ENCODE measurements around the gene SH3D19.

Gene SH3D19

GRCh38 chr4:151202381-151202780, 123.0 kb downstream of the SH3D19 start:
- no CpG with 5 or more reads among the region's 2 CpGs for WGBS (ENCODE audit: extremely low coverage, insufficient coverage, insufficient read length)
- Histone ChIP-seq H3K9ac (ENCODE audit: low read length) (no peak overlapping the region), H3K4ac (ENCODE audit: low read depth, low read length) (no peak overlapping the region), H2BK12ac (ENCODE audit: low read length) (no peak overlapping the region), H3K4me3 (ENCODE audit: low read depth, low read length) (no peak overlapping the region), H3K14ac (ENCODE audit: low read length) (no peak overlapping the region), H2AFZ (ENCODE audit: insufficient read depth, low read length, poor library complexity) (no peak overlapping the region), H3K23ac (ENCODE audit: low read length) (no peak overlapping the region), H3K36me3 (ENCODE audit: control insufficient read depth in 1 of 2, insufficient read depth in 2 of 2, low read length in 2 of 2) (no peaks in the 10 kb centered on the region), H4K12ac (ENCODE audit: low read depth, low read length) (no peak overlapping the region), H3K4me2 (ENCODE audit: low read length) (no peak overlapping the region), H2BK5ac (ENCODE audit: low read depth, low read length, poor library complexity) (no peak overlapping the region), H3K18ac (ENCODE audit: low read length) (no peak overlapping the region), H3K9me3 (ENCODE audit: insufficient read depth, low read depth, low read length) (no peaks in the 10 kb centered on the region), H2AK5ac (ENCODE audit: low read length) (no peak overlapping the region), H3K4me1 (ENCODE audit: control insufficient read depth in 1 of 2, insufficient read depth in 2 of 2, low read length in 2 of 2) (peaks cover 7 to 13% of the 10 kb centered on the region in 2 experiments), H3K27me3 (ENCODE audit: insufficient read depth, low read length) (no peaks in the 10 kb centered on the region), H3K27ac (ENCODE audit: low read depth, low read length) (peak overlapping the region; percentile 19), H4K8ac (ENCODE audit: low read depth, low read length) (no peak overlapping the region), H3K79me2 (ENCODE audit: control insufficient read depth, insufficient read depth, low read length, poor library complexity) (no peaks in the 10 kb centered on the region), H2BK120ac (ENCODE audit: insufficient read depth, low read length, poor library complexity) (no peak overlapping the region), H3K79me1 (ENCODE audit: low read length) (peaks cover 7% of the 10 kb centered on the region), H4K91ac (ENCODE audit: low read depth, low read length) (no peak overlapping the region)
- peak; percentile 57 to 87 for DNase-seq

DNA sequence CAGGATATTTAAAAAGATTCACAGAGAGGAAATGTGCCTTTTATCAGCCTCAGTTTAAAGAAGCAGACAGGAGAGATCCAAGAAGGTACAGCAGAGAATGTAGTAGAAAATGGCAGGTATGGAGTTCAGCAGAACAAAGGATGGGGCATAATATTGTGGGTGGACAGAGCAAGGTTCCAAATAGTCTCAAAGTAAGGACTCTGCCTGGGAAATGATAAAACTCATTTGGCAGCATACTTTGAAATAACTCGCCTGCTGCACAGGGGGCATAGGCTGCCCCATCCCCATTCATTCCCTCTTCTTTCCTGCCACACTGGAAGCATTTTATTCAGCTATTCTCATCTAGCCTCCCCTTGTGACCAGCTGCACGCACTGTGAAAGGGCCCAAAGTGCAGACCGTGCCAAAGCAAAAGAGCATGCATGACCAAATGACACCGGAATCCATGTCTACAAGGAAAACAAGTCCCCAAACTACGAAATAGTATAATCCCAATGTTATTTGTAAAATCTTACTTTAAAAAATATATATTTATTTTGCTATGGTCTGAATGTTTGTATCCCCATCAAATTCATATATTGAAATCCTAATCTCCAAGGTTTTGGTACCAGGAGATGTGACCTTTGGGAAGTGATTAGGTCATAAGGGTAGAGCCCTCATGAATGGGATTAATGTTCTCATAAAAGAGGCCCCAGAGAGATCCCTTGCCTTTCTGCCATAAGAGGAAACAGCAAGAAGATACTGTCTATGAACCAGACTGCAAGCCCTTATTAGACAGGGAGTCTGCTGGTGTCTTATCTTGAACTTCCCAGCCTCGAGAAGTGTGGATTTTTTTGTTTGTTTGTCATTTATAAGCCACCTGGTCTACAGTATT, 125.8 kb downstream of the SH3D19 start:
- Histone ChIP-seq H3K4ac (ENCODE audit: low read depth, low read length) (no peak overlapping the region), H3K4me2 (ENCODE audit: low read length) (no peak overlapping the region), H3K18ac (ENCODE audit: low read length) (no peak overlapping the region), H2BK5ac (ENCODE audit: low read depth, low read length, poor library complexity) (no peak overlapping the region), H2AFZ (ENCODE audit: insufficient read depth, low read length, poor library complexity) (no peak overlapping the region), H4K12ac (ENCODE audit: low read depth, low read length) (no peak overlapping the region), H3K4me3 (ENCODE audit: low read depth, low read length) (no peak overlapping the region), H3K4me1 (ENCODE audit: control insufficient read depth in 1 of 2, insufficient read depth in 2 of 2, low read length in 2 of 2) (peaks cover 3 to 9% of the 10 kb centered on the region in 2 experiments), H2AK5ac (ENCODE audit: low read length) (no peak overlapping the region), H3K79me2 (ENCODE audit: control insufficient read depth, insufficient read depth, low read length, poor library complexity) (no peaks in the 10 kb centered on the region), H3K79me1 (ENCODE audit: low read length) (peaks cover 6% of the 10 kb centered on the region), H4K8ac (ENCODE audit: low read depth, low read length) (no peak overlapping the region), H2BK120ac (ENCODE audit: insufficient read depth, low read length, poor library complexity) (no peak overlapping the region), H3K27ac (ENCODE audit: low read depth, low read length) (no peak overlapping the region), H2BK12ac (ENCODE audit: low read length) (no peak overlapping the region), H4K91ac (ENCODE audit: low read depth, low read length) (no peak overlapping the region), H3K23ac (ENCODE audit: low read length) (no peak overlapping the region), H3K14ac (ENCODE audit: low read length) (no peak overlapping the region), H3K27me3 (ENCODE audit: insufficient read depth, low read length) (no peaks in the 10 kb centered on the region), H3K9me3 (ENCODE audit: insufficient read depth, low read depth, low read length) (no peaks in the 10 kb centered on the region), H3K9ac (ENCODE audit: low read length) (no peak overlapping the region), H3K36me3 (ENCODE audit: control insufficient read depth in 1 of 2, insufficient read depth in 2 of 2, low read length in 2 of 2) (no peaks in the 10 kb centered on the region)
- no CpG with 5 or more reads among the region's 6 CpGs for WGBS (ENCODE audit: extremely low coverage, insufficient coverage, insufficient read length)
- DNase-seq = peak in 1 of 2 donors; percentile 45

DNA sequence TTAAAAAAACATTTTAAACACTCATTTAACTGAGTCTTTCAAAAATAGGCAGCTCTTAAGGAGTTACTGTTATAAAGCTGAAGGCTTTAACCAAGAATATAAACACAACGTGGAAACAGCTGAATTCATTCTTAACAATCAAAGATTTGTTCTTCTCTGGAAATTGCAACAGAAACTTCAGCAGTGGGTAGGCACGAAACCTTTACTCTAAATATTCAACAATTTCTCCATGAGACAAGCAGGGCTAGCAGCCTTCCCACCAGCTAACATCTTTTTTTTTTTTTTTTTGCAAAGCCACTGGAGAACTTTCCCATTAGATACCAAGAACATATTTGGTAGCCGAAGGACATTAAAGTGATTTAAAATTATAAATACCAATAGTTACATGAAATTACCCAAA, 126.7 kb downstream of the SH3D19 start:
- no peak overlapping the region for H2BK120ac ChIP-seq (ENCODE audit: insufficient read depth, low read length, poor library complexity)
- H3K4ac ChIP-seq (ENCODE audit: low read depth, low read length) = no peak overlapping the region
- H3K4me3 ChIP-seq (ENCODE audit: low read depth, low read length) = no peak overlapping the region
- no peaks in the 10 kb centered on the region for H3K9me3 ChIP-seq (ENCODE audit: insufficient read depth, low read depth, low read length)
- no peak overlapping the region for H3K4me2 ChIP-seq (ENCODE audit: low read length)
- no peak overlapping the region for H2AFZ ChIP-seq (ENCODE audit: insufficient read depth, low read length, poor library complexity)
- no peaks in the 10 kb centered on the region for H3K27me3 ChIP-seq (ENCODE audit: insufficient read depth, low read length)
- H4K12ac ChIP-seq (ENCODE audit: low read depth, low read length) = no peak overlapping the region
- no peak overlapping the region for H4K8ac ChIP-seq (ENCODE audit: low read depth, low read length)
- no peaks in the 10 kb centered on the region for H3K36me3 ChIP-seq (ENCODE audit: control insufficient read depth in 1 of 2, insufficient read depth in 2 of 2, low read length in 2 of 2)
- no peak overlapping the region for H3K23ac ChIP-seq (ENCODE audit: low read length)
- H3K79me1 ChIP-seq (ENCODE audit: low read length) = peaks cover 6% of the 10 kb centered on the region
- no peaks in the 10 kb centered on the region for H3K79me2 ChIP-seq (ENCODE audit: control insufficient read depth, insufficient read depth, low read length, poor library complexity)
- no peak overlapping the region for H2BK5ac ChIP-seq (ENCODE audit: low read depth, low read length, poor library complexity)
- H3K9ac ChIP-seq (ENCODE audit: low read length) = no peak overlapping the region
- H3K18ac ChIP-seq (ENCODE audit: low read length) = no peak overlapping the region
- H2AK5ac ChIP-seq (ENCODE audit: low read length) = no peak overlapping the region
- no CpG with 5 or more reads among the region's 3 CpGs for WGBS (ENCODE audit: extremely low coverage, insufficient coverage, insufficient read length)
- no peak overlapping the region for H3K27ac ChIP-seq (ENCODE audit: low read depth, low read length)
- DNase-seq = peak; percentile 13 to 47
- H4K91ac ChIP-seq (ENCODE audit: low read depth, low read length) = no peak overlapping the region
- no peak overlapping the region for H2BK12ac ChIP-seq (ENCODE audit: low read length)
- H3K4me1 ChIP-seq (ENCODE audit: control insufficient read depth in 1 of 2, insufficient read depth in 2 of 2, low read length in 2 of 2) = peaks cover 3 to 9% of the 10 kb centered on the region in 2 experiments
- H3K14ac ChIP-seq (ENCODE audit: low read length) = no peak overlapping the region

DNA sequence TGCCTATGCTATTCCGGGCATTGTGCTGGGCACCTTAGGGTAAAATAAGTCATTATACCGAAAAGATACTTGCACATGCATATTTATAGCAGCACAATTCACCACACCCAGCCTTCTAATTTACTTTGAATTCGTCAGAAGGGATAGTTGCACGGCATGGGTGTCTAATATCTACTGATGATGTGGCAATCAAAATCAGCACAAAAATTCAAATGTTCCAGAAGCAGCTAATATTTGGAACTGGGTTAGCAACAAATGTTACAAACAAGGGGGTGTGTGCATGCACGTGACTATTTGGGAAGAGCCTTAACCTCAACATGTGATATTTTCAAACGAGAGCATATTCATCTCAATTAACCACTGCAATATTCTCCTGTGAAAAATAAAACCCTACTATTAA, 128.2 kb downstream of the SH3D19 start:
- Histone ChIP-seq H3K9me3 (ENCODE audit: insufficient read depth, low read depth, low read length) (no peaks in the 10 kb centered on the region), H3K27ac (ENCODE audit: low read depth, low read length) (no peak overlapping the region), H3K9ac (ENCODE audit: low read length) (no peak overlapping the region), H3K36me3 (ENCODE audit: control insufficient read depth in 1 of 2, insufficient read depth in 2 of 2, low read length in 2 of 2) (no peaks in the 10 kb centered on the region), H3K18ac (ENCODE audit: low read length) (no peak overlapping the region), H3K79me2 (ENCODE audit: control insufficient read depth, insufficient read depth, low read length, poor library complexity) (no peaks in the 10 kb centered on the region), H4K12ac (ENCODE audit: low read depth, low read length) (no peak overlapping the region), H2BK120ac (ENCODE audit: insufficient read depth, low read length, poor library complexity) (no peak overlapping the region), H3K23ac (ENCODE audit: low read length) (no peak overlapping the region), H3K4me3 (ENCODE audit: low read depth, low read length) (no peak overlapping the region), H3K4me2 (ENCODE audit: low read length) (no peak overlapping the region), H2AFZ (ENCODE audit: insufficient read depth, low read length, poor library complexity) (no peak overlapping the region), H2BK12ac (ENCODE audit: low read length) (no peak overlapping the region), H3K4me1 (ENCODE audit: control insufficient read depth in 1 of 2, insufficient read depth in 2 of 2, low read length in 2 of 2) (peaks cover 0 to 3% of the 10 kb centered on the region in 2 experiments), H2AK5ac (ENCODE audit: low read length) (no peak overlapping the region), H4K91ac (ENCODE audit: low read depth, low read length) (no peak overlapping the region), H3K4ac (ENCODE audit: low read depth, low read length) (no peak overlapping the region), H3K27me3 (ENCODE audit: insufficient read depth, low read length) (no peaks in the 10 kb centered on the region), H4K8ac (ENCODE audit: low read depth, low read length) (no peak overlapping the region), H2BK5ac (ENCODE audit: low read depth, low read length, poor library complexity) (no peak overlapping the region), H3K14ac (ENCODE audit: low read length) (no peak overlapping the region), H3K79me1 (ENCODE audit: low read length) (peaks cover 3% of the 10 kb centered on the region)
- WGBS (ENCODE audit: extremely low coverage, insufficient coverage, insufficient read length) = no CpG with 5 or more reads among the region's 6 CpGs
- DNase-seq = peak in 1 of 2 donors; percentile 54

Measured in trophoblast cell (in vitro differentiated cells and primary cell).